Activated CD8-positive, alpha-beta memory T cell treated with anti-CD3 and anti-CD28 coated beads for 48 hours (primary cell): ENCODE results near the gene ANKRD20A1.
"Not testable (repeated sequence)": the region's sequence is repeated elsewhere in the genome, so short reads cannot be mapped to it uniquely, and the experiment has no call there.

ENCODE experiments used
- DNase-seq, 3 experiments: peaks; one replicate each; pipeline ENCODE4 v3.0.0-alpha.2; 2020; ENCODE audit warnings: low read depth in 2 of 3, low spot score in 2 of 3

The ANKRD20A1 gene

GRCh38 chr9:67858871-67859270 is at the start of gene ANKRD20A1:
ANKRD20A1 (plus strand) TSS chr9:67858931; CDS start chr9:67859427, 496 bp downstream.
- not testable (repeated sequence) for DNase-seq

DNA sequence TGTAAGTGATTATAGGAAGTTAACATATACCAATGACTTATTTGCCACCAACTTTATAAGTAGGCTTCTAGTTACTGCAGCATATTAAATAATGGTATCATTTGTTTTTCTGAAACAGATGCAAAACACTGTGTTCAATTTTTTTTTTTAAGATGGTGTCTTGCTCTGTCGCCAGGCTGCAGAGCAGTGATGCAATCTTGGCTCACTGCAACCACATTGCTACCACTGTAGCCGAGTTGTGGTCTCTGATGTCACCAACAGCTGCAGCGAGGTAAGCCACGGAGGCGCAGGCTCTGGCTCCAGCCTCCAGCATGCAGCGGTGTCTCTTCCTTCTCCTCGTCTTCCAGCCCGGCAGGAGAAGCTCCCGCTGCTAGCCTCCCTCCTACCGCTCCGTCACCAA is 26.6 kb upstream of the ANKRD20A1 start:
- not testable (repeated sequence) for DNase-seq
